ENCODE results near the gene TUFM.
"Not testable (repeated sequence)": the region's sequence is repeated elsewhere in the genome, so short reads cannot be mapped to it uniquely, and the experiment has no call there.

Gene TUFM

DNA sequence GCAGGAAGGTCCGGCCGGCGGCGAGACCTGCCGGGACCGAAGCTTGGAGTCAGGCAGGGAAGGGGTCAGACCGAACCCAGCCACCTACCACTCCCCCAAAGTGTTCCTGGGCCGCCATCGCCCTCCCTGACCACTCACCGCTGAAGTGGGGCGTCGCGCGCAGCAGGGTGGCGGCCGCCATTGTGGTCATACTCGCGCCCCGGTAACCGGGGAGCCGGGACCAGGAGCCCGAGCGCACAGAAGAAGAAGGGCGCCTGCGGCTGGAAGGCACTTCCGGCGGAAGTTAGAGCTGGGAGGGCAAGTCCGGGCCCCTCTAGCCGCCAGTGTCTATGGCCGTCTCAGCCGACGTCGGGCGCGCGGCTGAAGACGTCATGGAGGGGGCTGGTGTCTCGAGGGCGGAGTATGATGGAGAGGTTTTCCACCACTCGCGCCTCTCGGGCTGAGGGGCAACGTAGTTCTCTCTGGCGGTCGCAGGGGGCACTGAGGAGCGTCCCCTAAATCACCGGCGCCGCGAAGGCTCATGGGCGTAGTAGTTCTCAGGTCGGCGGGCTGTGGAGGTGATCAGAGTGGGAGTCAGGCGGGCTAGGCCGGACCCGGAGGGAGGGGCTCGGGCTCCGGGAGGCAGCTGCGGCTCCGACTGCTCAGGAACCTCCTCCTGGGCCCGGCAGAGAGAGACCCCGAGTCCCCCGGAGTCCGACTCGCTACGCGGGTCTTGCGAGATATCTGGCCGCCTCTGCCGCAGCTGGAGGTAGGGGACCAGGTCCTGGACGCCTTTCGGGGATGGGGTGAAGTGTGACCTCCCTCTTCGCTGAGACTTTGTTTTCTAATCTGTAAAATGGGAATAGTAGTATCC is at the start of gene TUFM:
TUFM (minus strand) TSS at position 269 of the 853 bp plus-strand sequence; CDS start at position 190, 79 bp downstream.
- Histone ChIP-seq H3K27ac (peak within 1 kb of the TSS; percentile 60 to 94 (median 89)), H3K4me3 (peak within 1 kb of the TSS; percentile 54 to 99 (median 95))

DNA sequence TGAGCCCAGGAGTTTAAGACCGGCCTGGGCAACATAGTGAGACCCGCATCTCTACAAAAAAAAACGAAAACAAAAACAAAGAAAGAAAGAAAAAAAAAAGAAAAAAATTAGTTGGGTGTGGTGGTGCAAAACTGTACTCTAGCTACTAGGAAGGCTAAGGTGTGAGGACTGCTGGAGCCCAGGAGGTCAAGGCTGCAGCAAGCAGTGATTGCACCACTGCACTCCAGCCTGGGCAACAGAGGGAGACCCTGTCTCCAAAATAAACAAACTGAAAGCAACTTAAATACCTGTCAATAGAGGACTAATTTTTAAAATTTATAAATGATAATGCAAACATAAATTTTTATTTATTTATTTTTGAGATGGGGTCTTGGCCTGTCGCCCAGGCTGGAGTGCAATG is 49.5 kb upstream of the TUFM start:
- H3K4me3 ChIP-seq = no peak overlapping the region

DNA sequence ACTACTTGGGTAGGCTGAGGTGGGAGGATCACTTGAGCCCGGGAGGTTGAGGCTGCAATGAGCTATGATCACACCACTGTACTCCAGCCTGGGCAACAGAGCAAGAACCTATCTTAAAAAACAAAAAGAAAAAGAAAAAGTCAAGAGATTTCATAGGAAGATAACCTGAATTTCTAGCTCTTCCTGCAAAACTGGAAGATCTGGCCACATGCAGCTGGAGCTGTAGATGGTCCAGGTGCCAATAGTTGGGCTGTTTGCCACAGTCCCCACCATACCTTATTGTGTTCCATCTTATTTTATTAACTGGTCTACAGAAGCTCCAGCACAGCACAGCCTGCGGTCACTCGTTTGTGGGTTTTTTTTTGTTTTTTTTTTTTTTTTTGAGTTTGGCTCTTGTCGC is 47.1 kb upstream of the TUFM start:
- Histone ChIP-seq H3K27ac (no peak overlapping the region), H3K4me3 (no peak overlapping the region)

More for the DNA sequence above, 49.5 kb upstream of the TUFM start:
- no peak overlapping the region for H3K27ac ChIP-seq

DNA sequence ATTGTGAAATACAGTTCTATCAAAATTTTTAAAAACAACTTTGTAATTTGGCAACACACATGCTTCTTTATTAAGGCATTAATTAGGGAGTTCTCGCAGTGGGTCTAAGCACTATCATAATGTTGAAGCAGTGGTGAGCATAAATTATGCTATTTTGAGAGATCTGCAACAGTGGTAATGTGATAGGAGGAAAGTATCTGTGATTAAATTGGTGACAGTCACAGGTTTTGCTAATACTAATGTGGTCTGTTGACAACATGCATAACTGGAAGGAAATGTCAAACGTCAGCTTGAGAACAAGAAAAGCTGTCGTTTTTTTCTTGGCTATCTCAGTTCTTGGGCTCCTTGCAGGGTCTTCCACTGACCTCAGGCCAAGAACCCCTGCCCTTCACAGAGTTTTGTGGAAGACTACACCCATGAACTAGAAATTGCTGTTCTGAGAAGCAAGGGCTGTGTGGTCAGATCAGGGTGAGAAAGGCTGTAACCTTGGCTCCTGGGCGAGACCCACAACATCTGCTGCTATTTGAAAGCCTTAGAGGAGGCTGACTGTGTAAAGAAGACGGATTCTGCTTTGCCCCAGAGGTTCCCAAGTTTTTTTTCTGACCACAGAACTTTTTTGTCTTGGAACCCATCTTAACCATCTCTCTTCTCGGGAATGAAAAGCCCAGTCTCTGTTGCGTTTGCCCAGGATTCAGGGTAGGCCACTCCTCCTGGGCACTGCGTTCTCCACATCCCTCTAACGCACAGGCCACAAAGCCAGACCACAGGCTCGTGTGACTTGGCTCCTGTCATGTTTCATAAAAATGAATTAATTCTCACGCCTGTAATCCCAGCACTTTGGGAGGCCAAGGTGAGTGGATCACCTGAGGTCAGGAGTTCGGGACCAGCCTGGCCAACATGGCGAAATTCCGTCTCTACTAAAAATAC is 46.1 kb upstream of the TUFM start:
- Histone ChIP-seq H3K4me3 (no peak overlapping the region), H3K27ac (no peak overlapping the region)

DNA sequence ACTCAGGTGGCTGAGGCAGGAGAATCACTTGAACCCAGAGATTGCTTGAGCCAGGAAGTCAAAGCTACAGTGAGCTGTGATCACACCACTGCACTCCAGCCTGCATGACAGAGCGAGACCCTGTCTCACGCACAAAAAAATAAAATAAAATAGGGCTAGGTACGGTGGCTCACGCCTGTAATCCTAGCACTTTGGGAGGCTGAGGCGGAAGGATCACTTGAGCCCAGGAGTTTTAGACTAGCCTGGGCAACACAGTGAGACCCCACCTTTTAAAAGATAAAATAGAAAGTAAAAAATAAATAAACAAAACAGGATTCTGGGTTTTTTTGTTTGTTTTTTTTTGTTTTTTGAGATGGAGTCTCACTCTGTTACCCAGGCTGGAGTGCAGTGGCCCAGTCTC is 44.2 kb upstream of the TUFM start:
- H3K27ac ChIP-seq, H3K4me3 ChIP-seq: not testable (repeated sequence)

DNA sequence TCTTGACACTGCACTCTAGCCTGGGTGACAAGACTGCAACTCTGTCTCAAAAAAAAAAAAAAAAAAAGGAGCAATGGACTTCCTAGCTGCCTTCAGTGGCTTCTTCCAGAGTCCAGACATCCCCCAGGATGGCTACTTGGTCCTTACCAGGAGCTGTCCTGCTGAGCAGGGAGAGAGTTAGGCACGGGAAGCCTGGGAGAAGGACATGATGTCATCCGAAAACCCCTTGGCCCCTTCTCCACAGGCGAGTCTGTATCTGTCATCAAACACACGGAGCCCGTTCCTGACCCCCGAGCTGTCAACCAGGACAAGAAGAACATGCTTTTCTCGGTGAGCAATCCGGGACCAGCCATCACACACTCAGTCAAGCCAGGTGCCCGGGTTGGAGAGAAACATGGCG is 40.8 kb upstream of the TUFM start:
- Histone ChIP-seq H3K4me3 (no peak overlapping the region), H3K27ac (no peak overlapping the region)

DNA sequence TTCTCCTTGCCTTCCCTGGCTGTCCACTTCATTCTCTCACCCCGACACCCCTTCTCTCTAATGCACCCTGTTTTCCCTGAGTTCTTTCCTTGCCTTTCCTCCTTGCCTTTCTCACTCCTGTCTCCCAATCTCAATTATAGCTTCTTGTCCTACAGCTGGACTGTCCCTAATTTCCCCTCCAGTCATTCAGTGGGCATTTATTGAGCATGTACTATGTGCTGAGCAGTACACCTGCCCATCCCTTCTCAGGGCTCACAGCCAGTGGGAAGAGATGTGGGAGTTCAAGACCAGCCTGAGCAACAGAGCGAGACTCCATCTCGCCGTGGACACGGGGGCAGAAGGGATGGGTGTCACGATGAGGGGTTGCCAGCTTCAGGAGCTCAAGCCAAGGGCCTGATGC is 37.9 kb upstream of the TUFM start:
- no peak overlapping the region for H3K27ac ChIP-seq
- H3K4me3 ChIP-seq = no peak overlapping the region

DNA sequence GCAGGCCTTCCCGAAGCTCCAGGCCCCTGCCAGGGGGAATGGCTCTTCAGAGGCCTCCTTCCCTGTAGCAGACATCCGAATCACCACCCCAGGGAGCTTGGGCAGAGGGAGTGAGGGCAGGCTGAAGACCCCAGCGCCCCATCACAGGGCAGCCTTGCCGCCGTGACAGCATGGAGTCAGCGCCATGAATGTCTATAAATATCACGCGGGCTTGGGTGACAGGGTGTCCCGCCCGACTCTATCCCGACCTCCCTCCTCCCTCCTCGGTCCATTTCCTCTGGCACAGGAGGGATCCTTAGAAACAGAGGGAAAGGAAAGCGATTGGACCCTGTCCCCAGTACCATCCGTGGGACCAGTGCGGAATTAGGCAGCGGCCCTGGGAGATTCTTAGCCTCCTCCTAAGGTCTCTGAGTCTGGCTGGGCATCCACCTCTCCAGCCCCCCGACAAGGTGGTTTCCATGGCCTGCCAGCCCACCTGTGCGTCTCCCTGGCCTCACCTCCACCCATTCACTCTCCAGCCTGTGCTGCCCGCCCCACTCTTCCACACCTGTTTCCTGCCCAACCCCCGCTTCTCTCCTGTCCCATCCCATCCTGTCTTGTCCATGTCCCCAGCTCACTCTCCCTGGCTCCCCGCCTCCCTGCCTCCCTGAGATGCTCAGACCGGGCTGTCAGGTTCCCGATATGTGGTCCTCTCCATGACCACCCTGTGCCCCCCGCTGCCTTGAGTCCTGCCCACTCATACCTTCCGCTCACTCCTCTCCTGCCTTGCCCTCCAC is 37.3 kb upstream of the TUFM start:
- H3K4me3 ChIP-seq = no peak overlapping the region

DNA sequence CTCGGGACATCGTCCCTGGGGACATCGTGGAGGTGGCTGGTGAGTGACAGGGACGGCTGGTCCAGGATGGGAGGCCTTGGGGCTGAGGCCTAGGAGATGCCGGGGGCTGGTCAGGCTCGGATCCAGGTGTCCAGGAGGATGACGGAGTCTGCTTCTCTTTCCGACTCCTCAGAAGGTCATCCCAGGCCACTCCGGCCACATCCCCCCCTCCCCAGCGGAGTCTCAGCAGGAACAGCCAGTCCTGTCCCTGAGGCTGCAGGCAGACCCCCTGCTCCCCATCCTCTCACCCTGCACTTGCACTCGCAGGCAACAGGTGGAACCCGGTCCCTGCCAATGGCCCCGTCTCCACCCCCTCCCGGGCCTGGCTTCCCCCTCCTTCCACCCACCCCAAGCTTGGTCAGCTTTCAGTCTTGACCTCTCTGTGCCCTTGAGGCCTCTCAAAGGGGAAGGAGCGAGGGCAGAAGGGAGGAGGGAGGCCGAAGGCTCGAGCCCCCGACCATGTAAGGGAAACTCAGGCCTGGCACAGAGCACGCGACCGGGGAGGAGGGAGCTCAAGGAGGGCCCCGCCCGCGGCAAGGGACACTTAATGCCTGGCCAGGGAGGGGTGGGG is 36.5 kb upstream of the TUFM start:
- Histone ChIP-seq H3K27ac (no peak overlapping the region), H3K4me3 (no peak overlapping the region)

More for the DNA sequence above, 37.3 kb upstream of the TUFM start:
- no peak overlapping the region for H3K27ac ChIP-seq

DNA sequence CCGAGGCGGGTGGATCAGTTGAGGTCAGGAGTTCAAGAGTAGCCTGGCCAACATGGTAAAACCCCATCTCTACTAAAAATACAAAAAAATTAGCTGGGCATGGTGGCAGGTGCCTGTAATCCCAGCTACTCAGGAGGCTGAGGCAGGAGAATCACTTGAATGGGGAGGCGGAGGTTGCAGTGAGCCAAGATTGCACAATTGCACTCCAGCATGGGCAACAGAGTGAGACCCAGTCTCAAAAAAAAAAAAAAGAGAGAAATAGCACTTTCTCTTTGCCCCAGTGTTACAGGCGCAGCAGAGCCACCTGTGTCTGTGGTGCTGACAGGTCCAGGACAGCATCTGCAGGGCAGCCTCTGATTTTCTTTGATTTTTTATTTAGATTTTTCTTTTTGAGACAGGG is 35.4 kb upstream of the TUFM start:
- not testable (repeated sequence) for H3K4me3 ChIP-seq, H3K27ac ChIP-seq

DNA sequence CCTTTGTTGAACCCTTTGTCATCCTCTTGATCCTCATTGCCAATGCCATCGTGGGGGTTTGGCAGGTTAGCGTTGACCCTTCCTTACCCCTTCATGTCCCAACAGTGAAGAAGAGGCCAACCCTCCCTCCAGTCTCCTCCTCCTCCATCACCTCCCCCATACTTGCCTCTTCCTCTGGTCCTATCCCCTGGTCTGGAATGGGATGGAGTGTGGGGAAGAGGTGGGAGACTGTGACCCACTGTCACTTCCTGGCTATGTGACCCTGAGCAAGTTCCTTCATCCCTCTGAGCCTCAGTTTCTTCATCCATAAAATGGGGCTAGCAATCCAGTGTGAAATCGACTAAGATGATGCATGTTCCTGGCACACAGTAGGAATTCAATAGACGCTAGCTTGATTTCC is 34.8 kb upstream of the TUFM start:
- H3K4me3 ChIP-seq = no peak overlapping the region
- no peak overlapping the region for H3K27ac ChIP-seq

DNA sequence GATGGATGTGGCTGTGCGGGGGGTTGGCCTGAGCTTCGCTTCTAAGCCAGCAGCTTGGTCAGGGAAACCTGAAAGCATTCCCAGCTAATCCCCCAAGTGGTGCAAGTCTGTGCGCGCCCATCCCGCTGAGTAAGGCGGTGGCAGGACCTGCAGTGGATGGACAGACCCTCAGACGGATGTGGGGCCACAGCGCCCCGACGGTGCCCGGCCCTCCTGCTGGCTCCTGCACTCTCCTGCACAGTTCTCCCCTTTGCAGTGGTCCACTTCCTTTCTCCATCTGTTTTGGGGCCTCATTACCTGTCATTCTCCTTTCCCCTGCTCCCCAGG is 34.4 kb upstream of the TUFM start:
- Histone ChIP-seq H3K4me3 (peak overlapping the region in 2 of 7 experiments; percentile 63 to 65), H3K27ac (no peak overlapping the region)

DNA sequence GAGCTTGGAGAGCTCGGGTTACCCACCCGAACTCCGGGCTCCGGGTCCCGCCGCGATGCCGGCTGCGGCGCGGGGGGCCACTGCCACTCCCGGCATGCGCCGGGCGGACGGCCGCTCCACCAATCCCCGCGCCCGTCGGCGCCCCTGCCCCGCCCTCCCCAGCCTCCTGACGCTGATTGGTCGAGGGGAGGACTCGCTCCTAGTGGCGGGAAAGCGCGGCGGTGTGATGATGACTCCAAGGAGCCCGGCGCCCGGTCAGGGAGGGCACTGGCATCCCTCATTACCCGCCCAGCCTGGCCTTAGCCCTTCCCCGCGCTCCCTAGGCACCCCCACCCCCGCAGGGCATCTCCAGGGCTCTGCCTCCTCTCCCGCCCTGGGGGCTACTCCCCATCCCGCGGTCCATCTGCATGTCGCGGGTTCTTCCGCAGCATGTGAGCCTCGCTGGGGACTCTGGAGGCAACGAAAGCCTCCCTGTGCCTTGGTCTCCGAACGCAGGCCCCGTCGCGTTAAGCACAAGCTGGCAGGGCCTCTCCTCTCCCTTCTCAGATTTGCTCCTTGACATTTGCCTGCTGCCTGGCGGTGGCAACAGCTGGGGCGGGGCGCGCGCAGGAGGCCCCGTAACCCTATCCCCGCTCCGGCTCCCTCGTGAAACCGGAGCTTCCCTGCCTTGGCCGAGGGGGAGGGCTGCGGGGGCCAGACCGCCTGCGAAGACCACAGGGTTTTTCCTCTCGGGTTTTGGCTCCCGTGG is 33.9 kb upstream of the TUFM start:
- Histone ChIP-seq H3K4me3 (peak overlapping the region; percentile 38 to 67 (median 56)), H3K27ac (peak overlapping the region in 5 of 21 experiments; percentile 32 to 62 (median 39))

DNA sequence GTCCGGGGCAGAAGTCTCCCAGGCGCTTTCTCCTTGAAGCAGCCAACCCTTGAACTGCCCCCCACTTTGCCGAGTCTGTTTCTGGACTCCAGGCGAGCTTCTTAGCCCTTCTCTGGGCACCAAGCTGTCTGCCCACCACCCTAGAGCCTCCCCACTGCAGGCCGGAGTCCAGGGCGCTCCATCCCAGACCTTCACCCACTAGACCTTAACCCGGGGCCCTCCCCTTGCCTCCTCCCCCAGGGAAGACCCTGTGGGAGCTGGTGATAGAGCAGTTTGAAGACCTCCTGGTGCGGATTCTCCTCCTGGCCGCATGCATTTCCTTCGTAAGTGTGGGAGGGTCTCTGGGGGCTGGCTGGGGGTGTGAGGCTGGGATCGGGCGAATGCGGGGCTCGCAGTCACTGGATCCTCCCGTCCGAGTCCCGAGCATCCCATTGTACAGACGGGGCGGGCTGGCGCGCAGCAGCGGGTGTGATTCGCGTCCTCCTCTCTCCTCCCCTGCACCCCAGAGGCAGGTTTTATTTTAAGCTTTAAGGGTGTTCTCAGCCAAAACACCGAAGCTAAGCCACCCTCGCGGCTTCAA is 33.2 kb upstream of the TUFM start:
- peak overlapping the region; percentile 38 to 67 (median 56) for H3K4me3 ChIP-seq
- peak overlapping the region in 6 of 21 experiments; percentile 12 to 62 (median 36) for H3K27ac ChIP-seq

DNA sequence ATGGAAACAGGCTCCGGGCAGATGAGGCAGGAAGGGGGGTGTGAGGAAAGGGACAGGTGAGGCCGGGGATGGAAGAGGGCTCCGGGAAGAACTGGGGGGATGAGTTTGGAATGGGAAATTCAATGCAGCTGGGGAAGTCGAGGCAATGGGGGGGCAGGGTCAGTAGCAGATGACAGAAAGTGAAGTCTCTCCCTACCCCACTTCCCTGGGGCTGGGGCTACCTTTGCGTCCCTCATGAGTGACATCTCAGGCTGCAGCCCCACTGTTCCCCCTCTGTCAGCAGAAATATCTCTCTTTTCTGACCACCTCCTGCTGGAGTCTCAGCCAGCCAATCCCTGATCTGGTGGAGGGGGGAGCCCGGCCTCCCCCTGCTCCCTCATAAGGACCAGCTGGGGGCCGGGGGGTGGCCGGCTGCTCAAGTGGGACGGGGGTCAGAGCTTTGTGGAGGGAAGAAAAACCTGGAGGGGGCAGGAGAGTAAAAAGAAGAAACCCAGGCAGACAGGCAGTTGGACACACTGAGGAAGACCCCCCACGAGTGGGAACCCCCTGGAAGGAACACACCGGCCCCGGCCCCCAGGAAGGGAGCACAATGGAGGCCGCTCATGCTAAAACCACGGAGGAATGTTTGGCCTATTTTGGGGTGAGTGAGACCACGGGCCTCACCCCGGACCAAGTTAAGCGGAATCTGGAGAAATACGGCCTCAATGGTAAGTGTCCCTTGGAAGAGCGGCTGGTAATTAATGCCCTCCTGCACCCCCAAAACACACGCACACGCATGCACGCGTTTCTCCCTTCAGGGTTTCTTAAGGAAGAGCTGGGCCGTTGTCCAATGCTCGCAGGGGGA is 32.2 kb upstream of the TUFM start, which contains the start of gene ATP2A1:
ATP2A1 (plus strand) TSS at position 406 of the 844 bp plus-strand sequence; CDS start at position 590, 184 bp downstream.
- H3K4me3 ChIP-seq = peak within 1 kb of the TSS; percentile 38 to 67 (median 56)
- H3K27ac ChIP-seq = peak within 1 kb of the TSS in 5 of 21 experiments; percentile 12 to 62 (median 39)

DNA sequence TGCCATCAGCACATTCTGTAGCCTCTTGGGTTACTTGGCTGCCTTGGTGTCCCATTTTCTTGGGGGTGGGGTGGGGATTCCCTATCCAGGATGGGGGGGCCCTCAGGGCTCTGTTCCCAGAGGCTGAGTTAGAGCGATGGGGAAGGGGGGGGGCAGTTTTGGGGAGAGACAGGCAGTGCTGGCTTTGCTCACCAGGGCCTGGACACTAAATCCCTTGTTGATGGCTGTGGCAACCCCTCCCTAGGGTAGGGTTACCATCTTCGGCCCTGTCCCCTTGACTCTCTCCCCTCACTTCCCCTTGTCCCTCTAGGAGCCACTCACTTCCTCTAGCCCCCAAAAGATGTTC is 31.5 kb upstream of the TUFM start:
- Histone ChIP-seq H3K27ac (no peak overlapping the region), H3K4me3 (no peak overlapping the region)

DNA sequence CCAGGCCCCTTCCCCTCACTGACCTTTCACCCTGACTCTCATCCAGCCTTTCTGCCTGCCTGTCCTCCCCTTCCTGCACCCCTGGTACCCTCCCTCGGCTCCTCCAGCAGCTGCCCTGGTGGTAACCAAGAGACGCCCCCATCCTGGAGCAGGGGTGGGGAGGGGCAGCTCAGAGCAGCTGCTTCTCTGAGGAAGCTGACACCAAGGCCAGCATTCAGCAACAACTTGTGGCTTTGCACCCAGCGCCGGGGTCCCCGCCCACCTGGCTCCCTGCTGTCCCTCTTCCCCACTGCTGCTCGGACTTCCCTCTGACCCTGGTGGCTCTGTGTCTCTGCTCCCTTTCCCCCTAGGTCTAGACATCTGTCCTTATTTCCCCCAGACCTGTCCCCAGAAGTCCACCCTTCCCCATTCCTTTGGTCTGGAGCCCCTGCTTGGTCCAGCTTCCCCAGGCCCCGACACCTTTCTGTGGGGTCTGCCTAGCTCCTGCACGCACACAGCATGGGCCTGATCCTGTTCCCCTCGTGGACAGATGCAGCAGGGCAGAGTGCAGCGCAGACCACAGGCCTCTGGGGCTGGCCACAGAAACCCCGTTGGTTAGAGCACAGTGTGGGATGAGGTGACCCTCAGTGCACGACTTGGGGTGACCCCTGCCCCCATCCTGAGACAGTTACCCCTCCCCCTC is 31.0 kb upstream of the TUFM start:
- no peak overlapping the region for H3K4me3 ChIP-seq
- no peak overlapping the region for H3K27ac ChIP-seq

All from skin epidermis (tissue), 12 donors.